AG04449 (cell line): Measurements from ENCODE around the gene VEZT.

Experiments
- CTCF ChIA-PET: fragments of 350-600 bp; formaldehyde crosslinking; extraction: SDS; loops from one replicate; lab custom pipeline; 2021; ENCODE audit warnings: antibody characterized with exemption; lab: Yijun Ruan, JAX
- POLR2A ChIA-PET: fragments of 400-600, 350-600 bp; formaldehyde crosslinking; extraction: SDS; loops from one replicate; lab custom pipeline; 2020; ENCODE audit warnings: antibody characterized with exemption, inconsistent platforms; lab: Yijun Ruan, JAX
- DNase-seq: peaks from one replicate; pipeline ENCODE4 v3.0.0-alpha.2; 2010; ENCODE audit warnings: low read depth, low spot score
- H3K4me3 ChIP-seq: 2 replicates; pipeline ENCODE4 v1.5.1; 2011; ENCODE audit warnings: low read depth, mild to moderate bottlenecking, control low read depth, low read length
- TF ChIP-seq, protein P1 (sequence below): IDR thresholded peaks from one replicate; pipeline ENCODE4 v1.5.1; 2011; ENCODE audit warnings: mild to moderate bottlenecking, moderate library complexity, low read length, control low read depth, inconsistent platforms; ENCODE audit not compliant: insufficient read depth; ENCODE audit errors: missing control alignments

The VEZT gene

DNA sequence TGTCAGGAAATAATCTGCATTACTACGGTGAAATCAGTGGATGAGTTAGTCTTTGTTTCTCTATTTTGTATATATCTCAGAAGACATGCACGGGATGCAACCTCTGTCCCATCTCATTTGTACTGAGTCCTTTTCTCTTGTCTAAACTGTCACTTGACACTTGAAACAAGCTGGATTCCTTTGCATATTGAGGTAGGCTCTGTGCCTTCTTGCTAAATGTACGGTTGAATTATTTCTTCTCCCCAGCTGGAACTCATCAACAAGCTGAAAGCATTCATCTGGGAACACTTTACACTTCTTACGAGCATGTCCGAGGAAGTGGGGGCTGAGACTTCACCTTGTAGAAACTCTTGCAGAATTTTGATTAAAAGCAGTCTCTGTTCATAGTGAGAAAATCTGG is 119.5 kb downstream of the VEZT start:
- TF ChIP-seq, protein P1, sequence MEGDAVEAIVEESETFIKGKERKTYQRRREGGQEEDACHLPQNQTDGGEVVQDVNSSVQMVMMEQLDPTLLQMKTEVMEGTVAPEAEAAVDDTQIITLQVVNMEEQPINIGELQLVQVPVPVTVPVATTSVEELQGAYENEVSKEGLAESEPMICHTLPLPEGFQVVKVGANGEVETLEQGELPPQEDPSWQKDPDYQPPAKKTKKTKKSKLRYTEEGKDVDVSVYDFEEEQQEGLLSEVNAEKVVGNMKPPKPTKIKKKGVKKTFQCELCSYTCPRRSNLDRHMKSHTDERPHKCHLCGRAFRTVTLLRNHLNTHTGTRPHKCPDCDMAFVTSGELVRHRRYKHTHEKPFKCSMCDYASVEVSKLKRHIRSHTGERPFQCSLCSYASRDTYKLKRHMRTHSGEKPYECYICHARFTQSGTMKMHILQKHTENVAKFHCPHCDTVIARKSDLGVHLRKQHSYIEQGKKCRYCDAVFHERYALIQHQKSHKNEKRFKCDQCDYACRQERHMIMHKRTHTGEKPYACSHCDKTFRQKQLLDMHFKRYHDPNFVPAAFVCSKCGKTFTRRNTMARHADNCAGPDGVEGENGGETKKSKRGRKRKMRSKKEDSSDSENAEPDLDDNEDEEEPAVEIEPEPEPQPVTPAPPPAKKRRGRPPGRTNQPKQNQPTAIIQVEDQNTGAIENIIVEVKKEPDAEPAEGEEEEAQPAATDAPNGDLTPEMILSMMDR: no peak
- CTCF ChIA-PET: interaction anchor here (0.7 to 7.0 kb wide), 21 partner anchors 9 to 903 kb away, joined by 3 to 142 read pairs (median 7); partner anchors contain the start of gene NR2C1
- DNase-seq: no peak
- H3K4me3 ChIP-seq: no peak overlapping the region
- POLR2A ChIA-PET: no interaction called here

DNA sequence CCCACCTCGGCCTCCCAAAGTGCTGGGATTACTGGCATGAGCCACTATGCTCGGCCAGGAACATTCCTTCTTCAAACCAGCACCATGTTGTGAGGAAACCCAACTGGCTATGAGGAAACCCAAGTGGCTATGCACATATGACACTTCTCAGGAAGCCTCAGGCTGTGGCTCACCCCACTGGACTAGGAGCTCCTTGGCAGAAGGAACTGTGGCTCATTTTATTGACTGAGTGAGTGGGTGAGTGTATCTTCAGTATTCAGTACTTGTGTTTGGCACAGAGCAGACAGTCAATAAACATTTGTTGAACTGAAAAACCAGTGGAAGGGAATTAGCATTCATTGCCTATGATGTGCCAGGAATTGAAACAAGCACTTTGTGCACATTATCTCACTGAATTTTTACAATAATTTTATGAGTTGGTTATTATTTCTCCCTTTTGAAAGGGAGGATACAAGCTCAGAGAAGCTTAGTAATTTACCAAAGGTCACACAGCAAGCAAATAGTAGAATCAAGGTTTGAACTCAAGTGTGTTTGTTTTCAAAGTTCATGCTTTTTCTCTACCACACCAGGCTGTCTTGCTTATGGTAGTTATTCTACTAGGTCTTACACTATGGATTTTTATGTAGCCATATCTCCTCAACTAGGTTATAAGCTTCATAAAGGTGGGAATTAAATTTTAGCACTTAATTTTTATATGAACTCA is 121.6 kb downstream of the VEZT start:
- H3K4me3 ChIP-seq: no peak overlapping the region
- ChIA-PET POLR2A (no interaction called here), CTCF (interaction anchor here (0.6 to 4.6 kb wide), 7 partner anchors 11 to 255 kb away, joined by 3 to 24 read pairs (median 13); partner anchors contain the start of gene VEZT)
- TF ChIP-seq, protein P1: no peak
- DNase-seq: no peak

DNA sequence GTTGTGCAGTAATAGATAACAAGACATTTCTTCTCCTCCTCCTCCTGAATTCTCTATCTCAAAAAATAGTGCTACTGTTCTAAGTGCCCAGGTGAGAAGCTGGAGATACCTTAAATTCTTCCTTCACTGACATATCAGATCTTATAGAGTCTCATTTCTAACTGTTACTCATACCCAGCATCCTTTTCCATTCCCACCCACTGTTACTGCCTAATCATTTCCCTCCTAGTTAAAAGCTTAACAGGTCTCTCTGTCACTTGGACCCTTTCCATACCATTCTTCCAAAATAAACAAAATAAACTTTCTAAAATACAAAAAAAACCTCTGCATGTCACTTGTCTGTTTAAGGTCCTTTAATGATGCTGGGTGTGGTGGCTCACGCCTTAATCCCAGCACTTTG is 124.4 kb downstream of the VEZT start:
- H3K4me3 ChIP-seq: no peak overlapping the region
- no peak for DNase-seq
- TF ChIP-seq, protein P1: no peak
- CTCF ChIA-PET: interaction anchor here (1.0 to 3.9 kb wide), 7 partner anchors 16 to 796 kb away, joined by 3 to 24 read pairs (median 6); no protein-coding TSS in a partner anchor
- POLR2A ChIA-PET: no interaction called here

DNA sequence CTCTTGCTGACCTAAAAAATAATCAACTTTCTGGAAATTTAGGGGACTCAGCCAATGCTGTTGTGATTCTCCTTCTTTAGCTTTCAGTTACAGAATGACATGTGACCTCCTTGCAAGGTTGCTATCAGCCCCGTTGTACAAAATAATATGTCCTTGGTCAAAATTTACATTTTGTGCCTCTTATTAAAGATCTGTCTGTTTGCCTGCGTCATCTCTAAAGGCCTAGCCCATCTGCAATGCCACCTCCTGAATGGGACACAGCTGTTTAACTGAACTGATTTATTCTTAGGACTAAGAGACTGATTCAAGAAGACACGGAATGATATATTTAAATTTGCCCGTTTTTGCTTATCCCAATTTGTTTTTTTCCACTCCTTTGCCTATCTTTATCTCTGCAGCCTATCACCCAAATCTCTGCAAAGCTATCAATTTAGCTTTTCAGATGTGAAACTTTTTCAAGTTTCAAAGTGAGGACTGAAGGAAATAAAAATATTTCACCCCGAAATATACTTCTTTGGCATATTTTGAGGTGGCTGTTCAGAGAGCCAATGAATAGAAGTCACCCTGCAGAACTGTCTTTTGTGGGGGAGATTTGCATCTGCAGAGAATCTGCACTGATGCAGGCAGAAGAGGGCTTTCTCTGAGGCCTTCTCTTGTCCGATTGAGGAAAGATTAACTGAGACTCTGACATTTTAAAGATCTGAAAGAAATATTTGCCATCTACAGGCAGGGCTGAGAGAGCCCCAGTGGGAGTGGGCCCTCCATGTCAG is 126.0 kb downstream of the VEZT start:
- TF ChIP-seq, protein P1: no peak
- no peak for DNase-seq
- CTCF ChIA-PET: interaction anchor here (0.6 to 3.6 kb wide), 6 partner anchors 176 to 231 kb away, joined by 3 to 14 read pairs (median 4); no protein-coding TSS in a partner anchor
- no peak overlapping the region for H3K4me3 ChIP-seq
- POLR2A ChIA-PET: no interaction called here

DNA sequence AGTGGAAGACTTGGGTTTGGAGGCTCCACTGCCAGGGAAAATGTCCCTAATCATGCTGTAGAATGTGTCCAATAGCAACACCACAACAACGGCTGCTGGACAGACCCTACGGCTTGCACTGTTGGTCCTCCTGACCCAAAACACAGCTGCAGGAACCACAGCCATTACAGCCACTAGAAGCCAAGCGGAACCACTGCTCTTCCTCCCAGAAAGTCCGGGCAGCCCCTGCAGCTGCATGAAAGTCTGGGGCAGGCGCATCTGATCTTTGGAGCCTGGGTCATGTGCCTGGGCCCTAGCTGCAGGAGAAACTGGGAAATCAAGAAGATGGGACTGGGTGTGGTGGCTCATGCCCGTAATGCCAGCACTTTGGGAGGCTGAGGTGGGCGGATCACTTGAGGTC is 131.7 kb downstream of the VEZT start:
- CTCF ChIA-PET: interaction anchor here (1.0 kb wide), 1 partner anchor 276 kb away, joined by 3 read pairs; the partner anchor contains the start of gene NR2C1
- POLR2A ChIA-PET: no interaction called here
- H3K4me3 ChIP-seq: no peak overlapping the region
- DNase-seq: no peak
- TF ChIP-seq, protein P1: no peak

DNA sequence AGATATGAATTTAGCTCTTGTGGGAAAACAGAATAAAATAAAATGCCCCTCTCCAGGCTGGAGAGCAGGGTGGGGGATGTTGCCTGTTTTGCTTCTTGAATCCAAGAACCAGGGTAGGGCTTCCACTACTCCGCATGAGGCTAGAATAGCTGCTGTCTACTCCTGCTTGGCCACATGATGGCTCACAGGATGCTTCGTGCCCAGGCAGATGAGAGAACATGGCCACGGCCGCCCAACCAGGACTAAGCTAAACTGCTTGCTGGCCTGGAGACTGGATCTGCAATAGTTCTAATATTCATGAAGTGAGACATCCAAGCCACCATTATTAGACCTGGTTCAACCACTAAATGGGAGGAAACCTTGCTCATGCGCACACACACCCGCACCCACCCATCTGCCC is 134.1 kb downstream of the VEZT start:
- TF ChIP-seq, protein P1: no peak
- H3K4me3 ChIP-seq: no peak overlapping the region
- no peak for DNase-seq
- ChIA-PET CTCF (interaction anchor here (1.1 to 1.5 kb wide), 2 partner anchors 183 to 808 kb away, joined by 3 to 8 read pairs; no protein-coding TSS in a partner anchor), POLR2A (no interaction called here)
